ENCODE measurements around the gene KIF27. TPM values are rescaled to one million over a fixed set of nuclear protein-coding genes. Genes with fewer than 3 reads are reported as not detected.
"Not testable (repeated sequence)": the region's sequence is repeated elsewhere in the genome, so short reads cannot be mapped to it uniquely, and the experiment has no call there.

KIF27 gene
- polyA plus RNA-seq, 1 donor from 2014 or later: 1.4 TPM

- H3K9me3 Mint-ChIP-seq, H3K36me3 Mint-ChIP-seq, H3K4me3 Mint-ChIP-seq, H3K27ac Mint-ChIP-seq, H3K27me3 Mint-ChIP-seq, H3K4me1 Mint-ChIP-seq: not testable (repeated sequence)
These were observed 26.9 kb downstream of the KIF27 start for GRCh38 chr9:83894301-83894700.

- H3K27me3 Mint-ChIP-seq: not testable (repeated sequence)
- H3K36me3 Mint-ChIP-seq: peaks cover 14% of the 10 kb centered on the region
These were observed 34.7 kb downstream of the KIF27 start for GRCh38 chr9:83886498-83886897.

GRCh38 chr9:83885559-83886240 is 35.5 kb downstream of the KIF27 start:
- H3K36me3 Mint-ChIP-seq: peaks cover 14% of the 10 kb centered on the region
- H3K9me3 Mint-ChIP-seq, H3K4me3 Mint-ChIP-seq, H3K27me3 Mint-ChIP-seq, H3K4me1 Mint-ChIP-seq, H3K27ac Mint-ChIP-seq: not testable (repeated sequence)

More at GRCh38 chr9:83886498-83886897, 34.7 kb downstream of the KIF27 start:
- H3K9me3 Mint-ChIP-seq, H3K27ac Mint-ChIP-seq, H3K4me3 Mint-ChIP-seq, H3K4me1 Mint-ChIP-seq: not testable (repeated sequence)

GRCh38 chr9:83881687-83882408 is 39.4 kb downstream of the KIF27 start:
- H3K27me3 Mint-ChIP-seq, H3K27ac Mint-ChIP-seq, H3K4me3 Mint-ChIP-seq, H3K9me3 Mint-ChIP-seq, H3K4me1 Mint-ChIP-seq, H3K36me3 Mint-ChIP-seq: not testable (repeated sequence)

GRCh38 chr9:83875559-83875958 is 45.7 kb downstream of the KIF27 start:
- H3K4me1 Mint-ChIP-seq, H3K27me3 Mint-ChIP-seq, H3K4me3 Mint-ChIP-seq, H3K9me3 Mint-ChIP-seq, H3K27ac Mint-ChIP-seq, H3K36me3 Mint-ChIP-seq: not testable (repeated sequence)

GRCh38 chr9:83849895-83850294 is 71.3 kb downstream of the KIF27 start:
- not testable (repeated sequence) for H3K4me1 Mint-ChIP-seq, H3K4me3 Mint-ChIP-seq, H3K27me3 Mint-ChIP-seq, H3K36me3 Mint-ChIP-seq, H3K27ac Mint-ChIP-seq, H3K9me3 Mint-ChIP-seq

GRCh38 chr9:83837070-83837643 is 84.1 kb downstream of the KIF27 start:
- H3K9me3 Mint-ChIP-seq, H3K27me3 Mint-ChIP-seq, H3K4me3 Mint-ChIP-seq, H3K36me3 Mint-ChIP-seq, H3K27ac Mint-ChIP-seq, H3K4me1 Mint-ChIP-seq: not testable (repeated sequence)

GRCh38 chr9:83830426-83831071 is 90.7 kb downstream of the KIF27 start:
- H3K36me3 Mint-ChIP-seq, H3K9me3 Mint-ChIP-seq, H3K4me1 Mint-ChIP-seq, H3K27me3 Mint-ChIP-seq, H3K4me3 Mint-ChIP-seq, H3K27ac Mint-ChIP-seq: not testable (repeated sequence)

- not testable (repeated sequence) for H3K9me3 Mint-ChIP-seq, H3K36me3 Mint-ChIP-seq, H3K4me1 Mint-ChIP-seq, H3K27me3 Mint-ChIP-seq
- Mint-ChIP-seq H3K27ac (peak overlapping the region in 1 of 3 donors; percentile 45), H3K4me3 (peak overlapping the region in 1 of 4 donors; percentile 50)
These were observed 96.1 kb downstream of the KIF27 start for GRCh38 chr9:83824986-83825623.

- not testable (repeated sequence) for H3K9me3 Mint-ChIP-seq, H3K27me3 Mint-ChIP-seq, H3K36me3 Mint-ChIP-seq
- Mint-ChIP-seq H3K4me3 (peak within 1 kb of the TSS; percentile 81 to 93 (median 88)), H3K4me1 (peaks cover 3 to 11% (median 7%) of the 10 kb centered on the region in 3 donors), H3K27ac (peak within 1 kb of the TSS; percentile 87 to 96 (median 87))
These were observed 103.6 kb downstream of the KIF27 start, which contains the start of gene GKAP1 for GRCh38 chr9:83817356-83818278. TSS of gene GKAP1 (minus strand) at chr9:83817769. CDS start at chr9:83806517, 11,252 bp downstream.

- H3K36me3 Mint-ChIP-seq, H3K9me3 Mint-ChIP-seq, H3K27me3 Mint-ChIP-seq: not testable (repeated sequence)
- H3K27ac Mint-ChIP-seq: peak overlapping the region; percentile 87 to 96 (median 87)
- peak overlapping the region; percentile 81 to 93 (median 88) for H3K4me3 Mint-ChIP-seq
- H3K4me1 Mint-ChIP-seq: peaks cover 3 to 11% (median 7%) of the 10 kb centered on the region in 3 donors
These were observed 104.2 kb downstream of the KIF27 start for GRCh38 chr9:83817011-83817355.

GRCh38 chr9:83815120-83815519 is 106.1 kb downstream of the KIF27 start:
- H3K36me3 Mint-ChIP-seq, H3K9me3 Mint-ChIP-seq, H3K27me3 Mint-ChIP-seq: not testable (repeated sequence)
- H3K4me3 Mint-ChIP-seq: peak overlapping the region in 2 of 4 donors; percentile 17 to 48
- H3K27ac Mint-ChIP-seq: peak overlapping the region in 1 of 3 donors; percentile 53
- peaks cover 3 to 11% (median 7%) of the 10 kb centered on the region in 3 donors for H3K4me1 Mint-ChIP-seq

GRCh38 chr9:83809213-83809612 is 112.0 kb downstream of the KIF27 start:
- not testable (repeated sequence) for H3K27me3 Mint-ChIP-seq

GRCh38 chr9:83804454-83804853 is 116.8 kb downstream of the KIF27 start:
- H3K4me1 Mint-ChIP-seq, H3K9me3 Mint-ChIP-seq, H3K27me3 Mint-ChIP-seq, H3K4me3 Mint-ChIP-seq, H3K27ac Mint-ChIP-seq, H3K36me3 Mint-ChIP-seq: not testable (repeated sequence)

More at GRCh38 chr9:83809213-83809612, 112.0 kb downstream of the KIF27 start:
- H3K27ac Mint-ChIP-seq, H3K9me3 Mint-ChIP-seq, H3K4me3 Mint-ChIP-seq, H3K4me1 Mint-ChIP-seq, H3K36me3 Mint-ChIP-seq: not testable (repeated sequence)
